Loucy (cell line): ENCODE data around the gene C2CD4C.

Source experiments
- CTCF ChIP-seq: fragments of 200-600 bp; sonication (generic); conservative IDR thresholded peaks from 2 replicates; pipeline ENCODE4 v1.5.1; 2014; ENCODE audit warnings: mild to moderate bottlenecking, antibody characterized with exemption, low read length
- EZH2phosphoT487 ChIP-seq: fragments of 200-600 bp; IDR thresholded peaks from 2 replicates; pipeline ENCODE4 v1.6.1; 2018; ENCODE audit warnings: antibody characterized with exemption, mild to moderate bottlenecking, moderate library complexity, borderline replicate concordance

- TF ChIP-seq CTCF (no peak), EZH2phosphoT487 (no peak)
Measured at GRCh38 chr19:426725-427445, 17.9 kb upstream of the C2CD4C start.
